ENCODE results near the gene CLCN6.

CLCN6 gene

DNA sequence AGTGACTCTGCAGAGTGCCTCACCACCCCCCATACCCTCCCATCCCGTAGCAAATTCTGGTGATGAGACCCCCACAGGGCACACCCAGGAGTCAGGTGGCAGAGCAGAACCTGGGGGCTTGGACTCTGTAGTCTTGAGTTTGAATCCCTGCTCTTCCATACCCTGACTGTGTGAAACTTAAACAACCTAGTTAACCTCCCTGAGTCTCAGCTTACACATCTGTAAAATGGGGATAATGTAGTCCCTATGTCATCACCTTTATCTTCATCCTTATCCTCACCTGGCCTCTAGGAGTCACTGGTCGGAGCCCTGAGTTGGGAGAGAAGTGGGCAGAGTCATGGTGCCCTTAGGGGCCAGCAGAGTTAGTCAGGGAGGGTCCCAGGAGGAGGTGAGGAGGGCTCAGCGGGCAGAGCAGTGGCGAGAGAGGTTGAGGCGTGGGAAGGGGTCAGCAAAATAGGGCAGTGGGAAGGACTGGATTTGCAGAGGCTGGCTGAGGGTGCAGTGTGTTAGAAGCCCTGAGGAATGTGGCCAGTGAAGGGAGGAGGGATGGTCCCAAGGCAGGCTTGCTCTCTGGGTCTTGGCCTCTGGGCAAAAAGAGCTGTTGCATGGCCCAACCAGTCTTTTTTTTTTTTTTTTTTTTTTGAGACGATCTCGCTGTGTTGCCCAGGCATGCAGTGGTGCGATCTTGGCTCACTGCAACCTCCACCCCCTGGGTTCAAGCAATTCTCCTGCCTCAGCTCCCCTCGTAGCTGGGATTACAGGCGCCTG lies 25.4 kb upstream of the CLCN6 start:
- DNase-seq: no peak

DNA sequence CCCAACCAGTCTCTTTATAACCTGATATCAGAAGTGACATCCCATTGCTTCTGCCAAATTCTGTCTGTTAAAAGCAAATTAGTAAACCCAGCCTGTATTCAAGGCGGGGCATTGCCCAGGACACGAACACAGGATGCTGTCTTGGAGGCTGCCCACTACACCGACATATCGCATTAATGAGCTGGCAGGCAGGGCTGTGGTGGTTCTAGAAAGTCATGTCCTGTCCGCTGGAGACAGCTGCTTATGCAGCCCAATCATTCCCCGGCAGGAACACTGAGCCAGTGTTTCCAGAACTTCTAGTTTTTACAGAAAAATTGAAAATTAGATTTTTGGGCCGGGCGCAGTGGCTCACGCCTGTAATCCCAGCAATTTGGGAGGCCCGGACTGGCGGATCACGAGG lies 24.7 kb upstream of the CLCN6 start:
- no peak for DNase-seq

DNA sequence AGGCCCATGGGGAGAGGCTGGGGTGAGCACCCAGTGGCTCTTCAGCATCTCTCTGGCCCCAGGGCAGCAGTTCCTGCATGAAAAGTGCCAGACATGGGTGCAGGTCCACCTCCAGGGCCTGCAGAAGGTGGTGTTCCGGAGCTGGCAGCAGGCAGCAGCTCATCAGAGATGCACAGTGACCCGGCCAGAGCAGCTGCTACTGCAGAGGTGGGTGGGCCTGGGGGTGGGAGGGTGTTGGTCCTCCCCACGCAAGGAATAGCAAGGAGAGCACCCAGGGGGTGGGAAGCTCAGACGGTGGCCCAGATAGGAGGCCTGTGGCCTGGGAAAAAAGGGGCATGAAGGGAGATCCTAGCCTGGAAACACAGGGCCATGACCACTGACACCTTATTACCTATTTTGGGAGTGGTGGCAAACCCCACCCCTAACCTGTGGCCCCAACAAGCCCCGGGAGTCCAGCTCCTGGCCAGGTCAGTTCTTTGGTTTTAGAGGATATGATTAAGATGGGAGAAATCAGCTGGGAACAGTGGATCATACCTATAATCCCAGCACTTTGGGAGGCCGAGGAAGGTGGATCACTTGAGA lies 23.8 kb upstream of the CLCN6 start:
- DNase-seq: no peak

DNA sequence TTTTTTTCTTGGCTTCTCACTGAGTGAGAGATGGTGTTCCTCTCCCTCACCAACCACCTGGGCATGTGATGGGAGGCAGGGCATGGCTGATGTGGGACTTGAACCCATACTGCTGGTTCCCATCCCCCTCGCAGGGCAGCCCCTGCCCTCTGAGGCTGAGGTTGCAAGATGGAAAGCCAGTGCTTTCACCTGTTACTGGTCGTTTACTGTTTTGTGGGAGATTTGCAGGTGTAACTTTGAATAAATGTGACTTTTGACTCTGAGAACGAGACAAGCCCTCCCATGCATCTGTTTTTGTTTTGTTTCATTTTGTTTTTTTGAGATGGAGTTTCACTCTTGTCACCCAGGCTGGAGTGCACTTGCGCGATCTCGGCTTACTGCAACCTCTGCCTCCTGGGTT lies 22.4 kb upstream of the CLCN6 start:
- no peak for DNase-seq

DNA sequence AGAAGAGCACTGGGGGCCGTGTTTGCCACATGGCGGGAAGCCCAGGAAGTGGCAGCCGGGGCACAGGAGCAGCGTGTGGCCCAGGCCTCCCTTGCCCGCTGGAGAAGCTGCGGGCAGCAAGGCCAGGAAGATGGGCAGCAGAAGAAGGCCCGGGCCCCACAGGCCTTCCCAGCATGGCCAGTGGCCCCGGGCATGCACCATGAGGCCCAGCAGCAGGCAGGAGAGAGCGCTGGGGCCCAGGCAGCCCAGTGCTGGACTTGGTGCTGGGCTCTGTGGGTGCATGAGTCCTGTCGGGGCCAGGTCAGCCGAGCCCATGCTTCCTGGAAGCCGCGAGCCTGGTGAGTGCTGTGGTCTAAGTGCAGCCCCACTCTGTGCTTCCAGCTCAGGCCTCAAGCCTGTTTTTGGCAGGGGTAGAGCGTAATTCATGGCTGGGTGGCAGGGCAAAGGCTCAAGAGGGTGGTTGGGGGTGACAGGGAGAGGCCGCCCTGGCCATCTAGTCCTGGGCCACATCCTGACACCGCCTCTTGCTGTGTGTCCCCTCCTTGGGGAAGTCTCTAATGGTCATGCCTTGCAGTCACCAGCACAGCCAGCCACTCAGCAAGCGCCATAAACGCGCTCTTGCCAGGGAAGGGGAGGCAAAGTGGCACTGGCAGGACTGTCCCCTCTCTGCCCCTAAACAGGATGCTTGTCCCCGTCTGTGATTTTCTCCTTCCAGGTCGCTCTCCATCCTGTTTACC lies 21.6 kb upstream of the CLCN6 start:
- DNase-seq: no peak

DNA sequence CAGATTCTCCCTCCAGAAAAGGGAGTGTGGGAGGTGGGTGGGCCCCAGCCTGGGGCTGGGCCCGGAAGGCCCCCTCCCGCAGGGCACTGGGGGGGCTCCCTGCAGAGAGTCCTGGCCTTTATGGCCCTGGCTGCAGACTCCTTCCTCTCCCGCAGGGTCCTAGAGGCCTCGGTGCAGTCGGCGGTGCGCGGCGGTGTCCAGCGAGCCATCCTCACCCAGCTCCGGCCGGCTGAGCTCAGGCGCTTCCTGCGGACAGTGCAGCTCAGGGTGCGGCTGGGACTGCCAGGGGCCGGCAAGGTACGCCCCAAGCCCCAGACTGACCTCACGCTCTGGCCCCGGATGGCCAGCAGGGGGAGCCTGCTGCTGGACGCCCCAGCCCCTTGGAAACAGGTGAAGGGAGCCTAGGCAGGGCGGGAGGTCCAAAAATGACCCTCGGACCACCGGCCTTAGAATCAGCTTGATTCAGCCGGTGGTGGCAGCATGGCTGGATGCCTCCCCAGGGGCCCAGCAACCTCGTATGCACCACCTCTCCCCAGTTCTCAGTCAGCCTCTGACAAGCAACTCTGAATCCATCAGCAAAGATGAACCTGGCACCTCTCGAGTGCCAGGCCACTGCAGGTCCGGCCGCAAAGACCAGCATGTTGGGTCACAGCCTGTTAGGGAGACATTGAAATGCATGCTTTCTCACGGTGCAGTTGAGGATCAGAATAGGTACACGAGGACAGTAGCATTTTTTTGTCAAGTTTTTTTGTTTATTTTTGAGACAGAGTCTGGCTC lies 20.8 kb upstream of the CLCN6 start:
- peak in 1 of 2 experiments; percentile 45 for DNase-seq

DNA sequence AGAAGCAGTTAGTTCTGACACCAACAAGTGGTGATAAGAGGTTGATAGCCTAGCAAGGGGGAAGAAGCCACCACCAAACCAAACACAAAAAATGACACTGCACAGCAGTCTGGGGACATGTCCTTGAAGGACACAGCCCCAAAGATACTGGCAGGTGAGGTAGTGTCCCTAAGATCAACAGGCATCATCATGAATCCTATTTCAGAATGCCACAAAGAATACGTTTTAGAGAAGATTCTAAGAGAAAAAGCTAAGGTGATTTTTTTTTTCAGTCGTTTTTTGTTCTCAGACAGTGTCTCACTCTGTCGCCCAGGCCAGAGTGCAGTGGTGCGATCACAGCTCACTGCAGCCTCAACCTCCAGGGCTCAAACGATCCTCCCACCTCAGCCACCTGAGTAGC lies 19.8 kb upstream of the CLCN6 start:
- DNase-seq: no peak

DNA sequence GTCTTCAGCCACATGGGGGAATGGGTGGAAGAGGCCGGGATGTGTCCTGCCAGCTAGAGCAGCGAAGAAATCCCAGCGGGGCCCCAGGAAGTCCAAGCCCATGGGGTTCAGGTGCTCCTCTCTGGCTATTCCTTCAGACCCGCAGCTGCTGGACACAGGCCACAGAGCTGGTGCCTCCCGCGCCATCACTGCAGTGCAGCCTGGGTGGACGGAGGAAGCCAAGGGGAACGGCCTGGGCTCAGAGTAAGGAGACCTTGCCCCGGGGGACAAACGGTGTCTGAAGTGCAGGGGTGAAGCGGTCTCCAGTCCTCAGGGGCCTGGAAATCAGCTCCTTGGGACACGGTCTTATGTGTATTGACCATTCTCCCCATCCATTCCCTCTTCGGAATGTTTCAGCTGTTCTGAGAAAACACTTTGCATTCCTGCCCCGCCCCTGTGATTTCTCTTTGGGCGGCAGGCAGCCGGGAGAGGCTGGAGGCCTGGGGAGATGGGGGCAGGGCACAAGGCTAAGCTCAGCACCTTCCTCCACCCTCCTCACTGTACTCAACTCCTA lies 18.7 kb upstream of the CLCN6 start:
- peak in 1 of 2 experiments; percentile 42 for DNase-seq

DNA sequence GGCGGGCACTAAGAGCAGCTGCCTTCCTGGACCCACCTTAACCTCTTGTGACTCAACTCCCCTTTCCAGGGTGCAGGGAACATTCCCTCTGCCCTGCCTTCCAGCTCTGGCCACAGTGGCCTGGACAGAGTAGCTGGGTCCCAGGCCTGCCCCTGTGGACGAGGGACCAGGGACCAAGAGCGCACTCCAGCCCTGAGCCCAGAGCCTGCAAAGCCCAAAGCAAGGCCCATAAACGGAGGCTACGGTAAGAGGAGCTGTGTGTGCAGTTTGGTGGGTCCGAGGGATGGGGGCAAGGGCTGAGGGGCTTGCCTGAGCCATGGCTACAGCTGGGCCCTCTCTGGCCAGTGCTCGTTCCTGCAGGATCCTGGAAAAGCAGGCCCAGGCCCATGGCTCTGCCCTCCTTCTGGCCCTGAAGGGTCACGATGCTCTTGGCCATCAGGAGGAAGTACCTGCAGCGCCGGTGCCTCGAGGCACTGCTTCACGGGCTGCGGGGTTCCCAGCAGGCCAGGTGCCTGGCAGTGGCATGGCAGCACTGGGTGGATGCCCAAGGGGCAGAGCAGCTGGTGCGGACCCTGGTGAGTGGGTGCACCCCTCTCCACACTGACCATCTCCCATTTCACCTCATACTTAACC lies 18.1 kb upstream of the CLCN6 start:
- no peak for DNase-seq

DNA sequence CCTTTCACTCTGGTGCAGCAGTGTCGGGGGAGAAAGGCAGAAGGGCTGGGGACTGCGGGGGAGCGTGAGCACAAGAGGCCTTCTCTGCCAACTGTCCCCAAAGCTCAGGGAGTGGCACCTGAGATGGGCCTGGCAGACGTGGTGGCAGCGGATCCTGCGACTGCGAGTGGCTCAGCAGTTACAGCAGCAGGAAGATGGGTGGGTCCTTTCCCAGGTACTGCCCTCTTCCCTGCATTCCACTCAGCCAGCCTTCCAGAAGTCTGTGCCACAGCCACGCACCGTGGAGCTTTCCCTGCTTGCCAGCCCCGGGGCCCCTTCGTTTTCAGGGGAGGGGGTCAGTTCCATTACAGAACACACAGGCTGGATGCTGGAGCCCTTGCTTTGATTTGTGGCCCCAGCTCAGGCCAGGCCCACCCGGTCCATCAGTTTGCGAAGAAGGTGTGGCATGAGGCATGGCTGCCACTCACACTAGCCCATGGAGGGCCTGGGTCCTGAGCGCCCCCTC lies 17.4 kb upstream of the CLCN6 start:
- DNase-seq: no peak

DNA sequence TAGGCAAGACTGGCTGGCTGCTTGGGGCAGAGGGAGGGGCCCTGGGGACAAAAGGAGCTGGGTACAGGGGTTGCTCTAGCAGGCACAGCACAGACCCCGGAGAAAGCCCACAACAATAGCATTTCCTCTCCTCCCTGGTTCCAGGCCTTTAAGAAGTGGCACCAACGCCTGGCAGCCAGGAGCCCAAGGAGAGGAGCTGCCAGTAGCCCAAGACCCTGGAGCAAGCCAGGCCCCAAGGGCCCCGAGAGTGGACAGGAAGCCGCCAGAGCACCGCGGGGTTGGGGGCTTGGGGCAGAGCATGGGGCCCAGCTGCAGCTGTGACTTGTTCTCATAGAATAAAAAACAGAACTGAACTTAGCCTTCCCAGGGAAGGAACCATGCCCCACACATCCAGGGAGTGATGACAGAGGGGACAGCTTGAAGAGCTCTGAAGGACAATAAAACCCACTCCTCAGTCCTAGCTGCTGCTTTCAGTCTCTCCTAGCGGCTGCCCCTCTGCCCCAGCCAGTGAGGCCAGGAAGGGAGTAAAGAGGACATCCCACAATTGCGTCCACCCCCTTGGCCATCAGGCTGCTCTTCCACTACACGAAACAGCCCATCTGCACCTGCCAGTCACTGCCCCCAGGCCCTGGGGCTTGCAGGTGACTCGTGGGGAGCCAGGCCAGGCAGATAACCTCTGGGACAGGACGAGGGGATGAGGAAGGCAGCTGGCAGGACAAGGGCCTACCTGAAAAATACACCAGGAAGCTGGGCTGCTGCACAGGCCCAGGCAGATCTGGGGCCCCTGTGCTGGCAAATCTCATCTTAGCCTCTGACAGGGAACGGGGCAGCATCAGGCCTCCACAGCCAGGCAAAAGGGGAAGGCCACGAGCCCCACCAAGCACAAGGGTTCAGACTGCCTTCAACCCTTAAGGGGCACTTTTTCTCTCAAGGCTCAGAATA lies 16.6 kb upstream of the CLCN6 start:
- DNase-seq: no peak

DNA sequence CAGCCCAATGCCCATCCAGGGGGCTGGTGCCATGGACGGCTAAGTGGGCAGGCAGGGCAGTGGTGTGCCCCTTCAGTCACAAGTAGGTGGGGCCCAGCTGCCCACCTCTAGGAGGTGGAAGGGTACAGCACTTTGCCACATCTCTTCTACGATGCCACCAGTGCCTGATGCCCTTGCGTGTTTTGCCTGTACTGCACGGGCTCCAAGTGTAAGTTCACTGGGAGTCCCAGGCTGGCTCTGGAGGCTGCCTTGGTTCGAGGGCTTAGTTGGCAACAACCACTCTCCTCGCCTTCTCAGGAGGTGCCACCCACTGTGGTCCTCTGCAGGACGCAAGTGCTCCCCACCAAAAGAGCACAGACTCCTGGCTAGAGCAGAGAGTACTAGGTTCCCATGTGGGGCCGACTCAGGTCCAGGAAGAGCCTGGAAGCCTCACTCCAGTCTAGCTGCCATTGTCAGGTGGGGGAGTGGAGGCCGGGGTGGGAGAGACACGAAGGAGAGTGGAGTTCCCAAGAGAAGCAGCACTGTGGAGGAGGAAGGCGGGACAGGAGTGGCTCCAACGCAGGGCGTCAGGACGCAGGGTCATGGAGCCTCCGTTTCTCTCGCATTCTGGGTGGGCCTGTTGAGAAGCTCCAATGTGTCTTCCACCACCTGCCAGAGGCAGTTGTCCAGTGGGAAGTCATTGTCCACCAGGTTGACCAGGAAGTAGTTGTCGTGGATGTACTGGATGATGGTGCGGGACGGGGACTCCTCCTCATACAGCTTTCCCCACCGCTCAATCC lies 15.7 kb upstream of the CLCN6 start:
- no peak for DNase-seq

DNA sequence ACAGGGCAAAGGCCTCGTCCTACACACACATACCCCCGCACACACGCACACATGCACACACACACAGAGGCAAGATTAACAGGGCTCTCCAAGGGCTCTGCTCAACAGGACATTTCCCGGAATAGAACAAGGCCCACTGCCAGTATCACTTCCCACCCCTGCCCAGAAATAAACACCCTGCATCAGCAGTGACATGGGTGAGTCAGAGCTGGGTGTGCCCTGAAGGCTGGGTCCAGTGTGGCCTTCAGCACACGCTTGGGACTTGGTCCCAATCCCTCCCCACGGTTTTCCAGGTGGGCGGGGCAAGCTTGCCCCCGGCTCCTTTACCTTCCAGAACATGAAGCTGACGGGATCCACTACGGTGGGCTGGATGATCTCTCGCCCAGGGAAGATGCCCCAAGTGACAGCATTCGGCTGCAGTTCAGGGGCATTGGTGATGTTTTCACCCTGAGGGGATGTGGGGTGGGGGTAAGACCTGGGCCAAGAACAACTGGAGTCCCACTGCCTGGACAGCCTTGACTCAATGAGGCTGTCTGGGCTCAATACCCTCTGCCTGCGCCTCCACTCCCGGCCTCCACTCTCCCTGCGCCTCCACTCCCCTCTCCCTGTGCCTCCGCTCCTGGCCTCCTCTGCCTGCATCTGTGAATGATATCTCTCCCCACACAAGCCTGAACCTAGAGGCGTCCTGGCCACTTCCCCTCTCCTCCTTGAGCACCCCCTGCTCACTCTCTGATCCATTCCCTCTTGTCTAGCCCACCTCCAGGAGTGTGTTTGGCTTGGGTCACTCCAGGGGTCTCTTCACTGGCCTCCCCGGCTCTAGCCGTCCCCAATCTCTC lies 14.9 kb upstream of the CLCN6 start:
- no peak for DNase-seq

DNA sequence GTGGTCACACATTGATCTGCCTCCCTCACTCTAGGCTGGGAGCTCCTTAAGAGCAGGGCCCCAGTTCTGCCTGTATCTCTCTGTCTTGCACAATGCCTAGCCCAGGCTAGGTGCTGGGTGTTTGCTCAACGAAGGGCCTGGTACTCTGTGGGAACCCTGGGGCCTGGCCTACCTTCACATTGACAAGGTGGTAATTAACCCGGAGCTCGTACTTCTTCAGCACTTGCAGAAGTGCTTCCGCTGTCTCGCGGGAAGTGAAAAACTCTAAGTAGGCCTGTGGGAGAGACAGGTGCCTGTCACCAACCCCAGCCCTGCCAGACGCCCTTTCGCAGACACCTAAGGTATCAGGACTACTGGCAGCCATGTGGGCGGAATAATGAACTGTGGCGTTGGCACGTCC lies 13.9 kb upstream of the CLCN6 start:
- no peak for DNase-seq

DNA sequence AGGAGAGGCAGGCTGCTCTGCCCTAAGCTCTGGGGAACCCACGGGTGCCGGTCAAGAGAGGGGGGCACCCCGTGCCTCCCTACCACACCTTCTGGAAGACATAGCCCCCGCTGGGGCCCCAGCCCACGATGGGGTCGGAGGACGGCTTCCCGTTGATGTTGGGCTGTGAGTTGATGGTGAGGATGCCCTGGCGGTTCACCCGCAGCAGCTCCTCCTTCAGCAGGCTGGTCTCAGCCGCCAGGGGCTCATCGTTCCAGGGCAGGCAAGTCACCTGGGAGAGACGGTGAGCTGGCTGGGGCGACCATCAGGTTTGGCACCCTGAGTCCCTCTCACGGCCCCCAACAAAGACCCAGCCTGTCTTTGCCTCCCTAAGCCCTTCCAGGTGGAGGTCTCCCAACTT lies 12.2 kb upstream of the CLCN6 start:
- DNase-seq: no peak

DNA sequence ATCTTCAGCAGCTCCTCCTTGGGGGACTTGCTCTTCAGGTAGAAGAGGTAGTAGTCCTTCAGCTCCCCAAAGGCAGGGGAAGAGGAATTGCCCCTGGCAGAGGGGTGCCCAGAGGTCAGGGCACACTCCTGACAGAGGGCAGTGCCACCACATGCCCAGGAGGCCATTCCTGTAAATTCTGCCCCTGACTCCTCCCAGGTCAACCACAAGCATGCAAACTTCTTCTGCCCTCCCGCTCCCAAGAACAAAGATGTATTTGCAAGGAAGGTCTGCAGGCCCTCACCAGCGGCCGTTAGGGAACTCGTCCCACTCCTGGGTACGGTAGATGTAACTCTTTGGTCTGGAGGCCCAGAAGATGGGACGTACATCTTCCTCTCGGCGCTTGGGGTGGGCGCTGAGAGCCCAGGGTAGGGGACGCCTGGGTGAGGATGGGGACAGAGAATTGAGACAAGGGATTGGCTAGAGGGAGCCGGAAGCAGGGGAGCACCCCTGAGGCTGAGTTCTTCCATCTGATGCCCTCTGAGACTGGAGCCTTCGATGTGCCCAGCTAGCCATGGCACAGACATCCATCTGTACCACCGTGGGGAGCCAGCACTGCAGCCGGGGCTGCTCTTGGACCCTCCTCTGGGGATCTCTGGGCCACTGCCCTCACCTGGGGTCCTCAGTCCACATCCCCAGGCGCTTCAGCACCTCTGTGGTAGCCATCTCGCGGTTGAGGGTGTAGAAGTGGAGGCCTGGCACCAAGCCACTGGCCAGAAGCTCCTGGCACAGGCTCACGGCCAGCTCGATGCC lies 11.3 kb upstream of the CLCN6 start:
- no peak for DNase-seq

DNA sequence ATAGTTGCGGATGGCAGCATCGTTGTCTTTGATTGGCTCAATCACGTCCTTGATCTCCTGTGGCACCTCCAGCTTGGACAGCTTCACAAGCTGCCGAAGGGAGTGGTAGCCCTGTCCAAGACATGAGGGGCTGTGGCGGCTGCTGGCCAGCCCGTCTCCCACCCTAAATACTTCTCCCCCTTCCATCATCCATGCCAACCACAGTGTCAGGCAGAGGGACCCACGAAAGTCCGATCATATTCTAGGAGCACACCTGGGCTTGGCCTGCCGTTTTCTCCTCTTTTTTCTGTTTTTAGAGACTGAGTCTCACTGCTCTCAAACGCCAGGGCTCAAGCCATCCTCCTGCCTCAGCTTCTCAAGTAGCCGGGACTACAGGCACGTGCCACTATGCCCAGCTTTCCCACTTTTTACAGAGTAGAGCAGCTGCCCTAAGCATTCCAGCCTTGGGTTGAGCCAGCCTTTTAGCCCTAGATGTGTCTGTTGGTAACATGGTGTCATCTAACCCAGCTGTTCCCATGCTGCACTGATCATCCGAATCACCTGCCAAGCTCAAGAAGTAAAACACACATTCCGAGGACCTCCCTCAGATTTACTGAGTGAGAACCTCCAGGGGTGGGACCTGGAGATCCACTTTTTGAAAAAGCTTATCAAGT lies 10.6 kb upstream of the CLCN6 start:
- no peak for DNase-seq
